Stimulated activated CD8-positive, alpha-beta memory T cell treated with anti-CD3 and anti-CD28 coated beads, Interleukin-4, amount 100 ng/mL, for 1 hour (primary cell): ENCODE data around the gene KDM5C.

Source experiments
- DNase-seq, 2 donors: peaks; one replicate each; pipeline ENCODE4 v3.0.0-alpha.2; 2020; ENCODE audit warnings: low read depth in 2 of 2, low spot score in 1 of 2

Gene KDM5C

DNA sequence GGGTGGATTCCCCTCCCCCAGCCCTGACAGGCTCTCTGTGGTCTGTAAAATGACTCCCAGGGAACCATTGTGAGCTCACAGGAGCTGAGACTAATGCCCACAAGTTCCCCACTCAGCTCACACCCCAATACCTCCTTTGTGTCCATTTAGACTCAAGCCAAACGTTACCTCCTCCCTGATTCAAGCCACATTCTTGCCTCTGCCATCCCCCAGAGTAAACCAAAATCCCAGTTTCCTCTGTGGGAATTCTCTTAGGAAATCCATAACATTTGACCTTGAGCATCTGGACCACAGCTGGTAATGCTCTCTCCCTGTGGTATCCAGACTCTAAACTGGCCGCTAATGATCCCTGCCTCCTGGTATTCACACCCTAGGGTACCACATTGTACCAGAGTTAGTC, 26.3 kb upstream of the KDM5C start:
- DNase-seq = no peak

DNA sequence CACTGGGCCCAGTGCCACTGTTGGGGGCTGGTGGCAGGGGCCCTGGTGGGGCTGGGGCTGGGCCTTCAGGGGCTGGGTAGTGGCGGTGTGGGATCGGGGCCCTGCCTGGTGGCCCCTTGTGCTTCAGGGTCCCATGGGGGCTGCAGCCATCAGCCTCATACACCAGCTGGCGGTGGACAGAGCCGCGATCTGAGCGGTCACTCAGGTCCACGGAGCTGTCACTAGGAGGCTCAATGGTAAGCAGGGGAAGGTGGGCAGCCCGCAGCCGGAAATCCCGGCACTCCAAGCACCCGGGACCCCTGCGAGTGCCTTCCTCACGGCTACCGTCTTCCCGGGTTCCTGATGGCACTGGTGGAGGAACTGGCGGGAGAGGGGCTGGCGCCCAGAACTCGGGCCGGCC, 25.5 kb upstream of the KDM5C start:
- no peak for DNase-seq

DNA sequence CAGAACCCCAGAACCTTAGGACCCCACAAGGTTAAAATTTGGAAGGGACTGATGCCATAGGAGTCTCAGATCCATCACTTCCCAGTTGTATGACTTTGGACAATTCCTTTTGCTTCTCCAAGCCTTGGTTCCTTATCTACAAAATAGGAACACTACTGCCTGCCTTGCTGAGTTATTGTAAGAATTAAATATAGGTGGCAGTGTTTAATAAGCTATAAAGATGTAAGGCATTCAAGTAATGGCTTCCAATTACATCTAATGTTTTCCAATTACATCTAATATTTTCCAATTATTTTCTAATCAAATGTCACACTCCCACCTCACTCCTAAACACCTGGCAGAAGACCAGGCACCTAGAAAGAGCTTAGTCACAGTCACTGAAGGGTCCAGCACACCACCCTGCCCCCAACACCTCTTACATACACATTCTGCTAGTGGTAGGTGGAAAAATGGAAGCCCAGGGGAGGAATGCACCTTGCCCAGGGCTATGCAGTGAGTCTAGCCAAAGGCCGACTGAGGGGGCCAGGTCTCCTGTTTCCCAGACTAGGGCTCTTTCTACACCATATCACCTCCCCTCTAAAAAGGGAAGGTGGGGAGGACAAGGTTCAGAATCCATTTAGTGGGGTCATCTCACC, 24.5 kb upstream of the KDM5C start:
- DNase-seq = no peak

DNA sequence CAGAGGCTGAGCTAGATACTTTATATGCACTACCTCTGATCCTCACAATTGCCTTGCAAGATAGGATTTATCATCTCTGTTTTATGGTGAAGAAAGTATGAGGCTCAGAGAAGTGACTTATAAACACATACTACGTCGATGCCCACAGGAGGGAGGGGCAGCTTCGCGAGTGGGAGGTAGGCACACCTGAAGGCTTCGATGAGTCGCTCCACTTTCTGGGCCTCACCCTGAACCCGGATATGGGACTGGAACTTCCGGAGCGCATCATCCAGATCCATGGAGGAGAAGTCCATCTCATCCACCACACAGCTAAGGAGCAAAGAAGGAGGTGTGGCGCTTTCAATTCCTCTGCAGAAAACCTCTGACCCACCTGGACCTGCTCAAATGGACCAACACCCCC, 22.9 kb upstream of the KDM5C start:
- DNase-seq = no peak

DNA sequence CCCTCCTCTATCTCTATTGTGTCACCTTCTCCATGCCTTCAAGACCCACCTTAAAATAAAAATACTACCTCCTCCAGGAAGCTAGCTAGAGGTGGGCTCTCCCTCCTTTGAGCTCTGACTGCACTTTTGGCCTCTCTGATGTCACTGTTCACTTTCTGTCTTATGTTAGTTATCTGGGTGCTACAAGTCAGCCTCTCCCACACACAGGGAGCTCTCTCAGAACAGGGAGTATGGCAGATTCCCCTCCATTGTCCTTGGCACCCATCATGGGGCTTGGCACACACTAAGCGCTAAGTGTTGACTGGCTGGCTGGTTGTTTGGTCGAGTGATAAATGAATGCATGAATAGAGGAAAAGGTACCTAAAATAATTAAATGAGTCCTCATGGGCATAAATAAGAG, 21.2 kb upstream of the KDM5C start:
- no peak for DNase-seq

DNA sequence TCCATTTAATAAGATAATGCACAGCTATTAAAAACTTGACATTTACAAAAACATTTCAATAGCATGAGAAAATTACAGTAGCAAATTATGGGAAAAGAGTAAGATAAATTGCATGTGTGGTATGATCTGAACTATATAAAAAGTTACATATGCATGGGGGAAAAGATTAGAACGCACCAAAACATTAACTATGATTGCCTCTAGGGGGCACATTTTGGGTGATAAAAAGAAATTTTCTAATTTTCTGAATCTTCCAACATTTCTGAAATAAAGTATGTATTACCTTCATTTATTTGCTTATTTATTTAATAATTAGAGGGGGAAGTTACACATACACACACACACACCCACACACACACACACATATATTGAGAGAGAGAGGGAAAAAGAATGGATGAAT, 19.6 kb upstream of the KDM5C start:
- no peak for DNase-seq

DNA sequence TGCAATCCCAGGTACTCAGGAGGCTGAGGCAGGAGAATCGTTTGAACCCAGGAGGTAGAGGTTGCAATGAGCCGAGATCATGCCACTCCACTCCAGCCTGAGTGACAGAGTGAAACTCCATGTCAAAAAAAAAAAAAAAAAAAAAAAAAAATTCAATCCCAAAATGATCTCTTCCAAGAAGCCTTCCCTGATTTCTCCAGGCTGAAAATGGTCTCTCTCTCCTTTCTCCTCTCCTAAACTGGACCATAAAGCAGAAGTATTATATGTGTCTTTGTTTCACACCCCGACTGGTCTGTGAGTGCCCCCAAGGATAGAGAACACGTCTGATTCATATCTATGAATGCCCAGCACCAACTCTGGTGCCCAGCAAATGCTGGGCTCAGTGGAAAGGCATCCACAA, 17.3 kb upstream of the KDM5C start:
- no peak for DNase-seq

DNA sequence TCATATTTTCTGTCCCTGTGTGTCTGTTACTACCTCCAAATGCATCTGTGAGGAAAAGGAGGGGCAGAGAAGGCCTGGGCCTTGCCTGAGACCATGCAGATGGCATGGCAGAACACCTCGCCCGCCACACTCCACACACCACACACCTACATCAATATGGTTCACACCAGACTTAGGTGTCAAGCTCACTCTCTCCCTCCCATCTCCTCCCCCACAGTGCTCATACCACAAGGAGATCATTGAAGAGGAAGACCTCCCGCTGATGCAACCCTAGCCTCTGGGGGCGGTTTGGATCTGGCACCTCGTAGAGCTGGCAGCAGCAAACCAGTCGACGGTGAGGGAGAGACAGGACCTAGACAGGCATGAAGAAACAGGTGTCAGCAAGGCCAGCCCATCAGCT, 16.6 kb upstream of the KDM5C start:
- no peak for DNase-seq

DNA sequence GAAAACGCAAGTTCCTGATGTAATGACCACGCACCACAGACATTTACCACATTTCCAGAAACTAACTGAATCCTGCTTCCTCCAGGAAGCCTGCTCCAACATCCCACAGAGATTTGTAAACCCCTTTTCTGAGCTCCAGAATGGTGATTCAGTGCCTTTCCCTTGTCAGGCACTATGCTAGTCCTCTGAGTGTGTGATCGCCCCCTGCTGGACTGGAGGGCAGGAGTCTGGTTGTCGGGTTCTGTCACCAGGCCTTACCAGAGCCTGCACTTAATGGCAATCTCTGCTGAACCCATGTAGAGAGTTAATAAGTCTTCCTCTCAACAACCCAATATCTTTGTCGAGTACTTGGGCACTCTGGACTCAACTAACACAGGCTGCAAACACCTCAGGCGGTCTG, 14.5 kb upstream of the KDM5C start:
- no peak for DNase-seq

DNA sequence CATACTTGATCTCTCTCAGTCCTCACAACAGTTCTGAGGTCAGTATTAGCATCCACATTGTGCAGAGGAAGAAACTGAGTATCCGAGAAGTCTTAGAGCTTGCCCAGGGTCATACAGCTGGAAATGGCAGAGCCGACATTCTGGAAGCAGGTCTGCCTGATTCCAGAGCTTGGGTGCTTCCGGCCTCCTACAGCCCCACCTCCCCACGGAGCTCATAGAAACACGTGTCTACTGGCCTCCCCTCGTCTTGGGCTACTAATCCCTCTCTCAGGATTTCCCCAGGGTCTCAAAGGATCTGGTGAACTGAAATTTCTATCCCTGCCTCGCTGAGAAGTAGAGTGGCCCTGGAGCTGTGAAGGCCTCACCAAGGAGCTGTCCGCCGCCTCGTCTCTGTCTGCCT, 12.0 kb upstream of the KDM5C start:
- no peak for DNase-seq

DNA sequence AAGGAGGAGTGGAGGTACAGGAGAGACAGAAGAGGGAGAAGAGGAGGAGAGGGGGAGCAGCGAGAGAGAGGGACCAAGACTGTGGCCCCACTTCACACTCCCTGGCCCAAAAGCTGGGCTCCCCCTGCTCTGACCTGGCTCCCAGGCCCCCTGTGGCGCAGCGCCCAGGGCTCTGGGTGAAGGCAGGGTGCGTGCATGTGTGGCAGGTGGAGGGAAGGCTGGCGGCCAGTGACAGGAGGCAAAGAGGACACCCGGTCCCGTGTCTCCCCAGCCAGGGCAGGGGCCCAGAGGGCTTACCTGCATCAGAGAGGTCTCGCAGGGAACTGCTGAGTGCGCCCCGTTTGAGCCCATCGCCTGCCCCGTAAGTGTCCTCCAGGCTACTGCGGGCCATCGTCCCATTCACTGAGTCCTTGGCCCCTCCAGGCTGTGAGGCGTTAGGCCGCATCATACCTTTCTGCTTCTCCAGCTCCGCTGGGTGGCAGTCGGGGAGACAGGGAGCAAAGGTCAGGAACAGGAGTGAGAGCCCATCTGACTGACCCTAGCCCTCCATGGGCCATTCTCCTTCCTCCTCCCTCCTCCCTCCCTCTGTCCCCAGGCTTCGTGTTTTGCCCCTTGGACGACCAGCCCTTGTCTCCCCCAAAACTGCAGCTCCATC, 11.1 kb upstream of the KDM5C start:
- DNase-seq = no peak

DNA sequence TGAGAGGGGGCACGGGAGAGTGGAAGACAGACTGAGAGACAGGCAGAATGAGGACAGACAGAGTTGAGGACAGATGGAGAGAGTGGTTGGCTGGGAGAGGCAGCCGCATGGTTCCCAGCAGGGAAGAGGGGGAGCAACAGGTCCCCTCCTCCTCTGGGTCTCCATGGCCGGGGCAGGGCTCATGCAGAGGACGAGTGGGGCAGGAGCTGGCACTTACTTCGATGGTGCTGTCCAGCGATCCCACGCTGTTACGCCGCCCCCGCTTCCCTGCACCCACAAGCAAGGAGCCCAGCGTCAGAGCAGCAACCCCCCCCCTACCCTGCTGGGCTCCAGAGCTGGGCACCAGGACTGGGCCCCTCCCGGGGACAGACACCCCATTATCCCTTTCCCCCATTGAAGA, 10.6 kb upstream of the KDM5C start:
- no peak for DNase-seq

DNA sequence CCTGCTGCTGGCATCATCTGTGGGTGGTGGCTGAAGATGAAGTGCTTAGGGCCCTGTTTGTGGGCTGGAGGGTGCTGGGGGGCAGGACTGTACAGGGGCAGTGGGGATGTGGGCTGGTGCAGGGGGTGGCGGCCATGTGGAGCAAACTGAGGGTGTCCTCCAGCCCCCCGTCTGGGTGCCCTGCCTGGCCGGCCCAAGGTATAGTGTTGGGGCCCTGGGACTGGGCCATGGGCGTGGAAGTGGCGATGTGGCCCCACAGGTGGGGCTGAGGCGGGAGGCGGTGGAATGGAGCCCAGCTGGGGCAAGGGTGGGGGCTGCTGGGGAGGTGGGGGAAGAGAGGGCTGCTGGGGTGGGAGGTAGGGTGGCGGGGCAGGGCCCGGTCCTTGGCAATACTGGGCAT, 9.5 kb upstream of the KDM5C start:
- DNase-seq = no peak

DNA sequence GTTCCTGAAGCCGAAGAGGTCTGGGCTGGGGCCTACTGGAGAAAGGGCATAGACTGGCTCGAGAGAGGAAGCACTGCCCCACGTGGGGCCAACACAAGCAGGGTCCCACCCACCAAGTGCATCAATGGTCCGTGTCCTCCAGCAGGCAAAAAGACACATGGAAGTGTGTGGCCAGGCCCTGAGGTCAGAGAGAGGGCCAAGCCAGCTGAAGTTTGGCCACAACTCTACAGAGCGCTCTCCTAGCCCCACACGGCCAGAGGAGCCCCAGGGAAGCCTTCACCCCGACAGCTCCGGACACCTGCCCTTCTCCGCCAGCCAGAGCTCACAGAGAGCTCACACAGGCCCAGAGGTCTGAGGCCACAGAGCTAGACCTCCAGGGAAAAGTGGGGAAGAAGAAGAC, 8.5 kb upstream of the KDM5C start:
- DNase-seq = no peak

DNA sequence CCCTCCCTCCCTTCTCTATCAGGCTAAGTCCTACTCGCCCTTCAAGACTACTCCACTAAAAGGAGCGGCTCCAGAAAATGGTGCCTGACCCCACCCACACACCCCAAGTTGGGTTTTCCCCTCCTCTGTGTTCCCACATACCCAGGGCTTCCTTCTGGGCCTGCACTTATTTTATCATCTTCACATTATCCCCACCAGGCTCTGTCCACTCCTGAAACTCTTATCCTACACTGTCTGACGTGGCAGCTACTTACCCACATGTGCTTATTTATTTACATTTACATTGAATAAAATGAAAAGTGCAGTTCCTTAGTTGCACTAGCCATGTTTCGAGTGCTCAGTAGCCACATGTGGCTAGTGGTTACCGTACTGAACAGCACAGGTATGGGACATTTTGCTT, 5.1 kb upstream of the KDM5C start:
- DNase-seq = no peak

DNA sequence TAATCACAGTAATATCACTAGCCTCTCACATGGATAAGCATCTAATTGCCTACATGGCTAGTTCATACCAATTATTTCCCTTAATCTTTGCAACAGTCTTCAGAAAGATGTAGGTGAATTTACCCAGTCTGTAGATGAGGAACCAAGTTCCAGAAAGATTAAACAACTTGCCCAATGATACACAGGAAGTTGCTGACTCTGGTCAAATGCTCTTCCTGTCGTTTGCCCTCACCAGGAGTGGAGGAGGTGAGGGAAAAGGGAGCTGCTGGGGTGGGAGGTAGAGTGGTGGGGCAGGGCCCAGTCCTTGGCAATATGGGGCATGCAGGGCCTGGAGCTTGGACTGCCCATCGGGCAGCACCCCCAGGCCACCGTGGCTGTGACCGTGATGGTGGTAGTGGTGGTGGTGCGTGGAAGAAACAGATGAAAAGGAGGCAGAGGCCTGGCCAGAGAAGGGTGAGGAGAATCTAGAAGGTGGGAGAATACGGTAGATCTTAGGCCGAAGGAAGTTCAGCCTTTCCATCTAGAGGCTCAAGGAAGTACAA, 2.3 kb upstream of the KDM5C start:
- DNase-seq = no peak

DNA sequence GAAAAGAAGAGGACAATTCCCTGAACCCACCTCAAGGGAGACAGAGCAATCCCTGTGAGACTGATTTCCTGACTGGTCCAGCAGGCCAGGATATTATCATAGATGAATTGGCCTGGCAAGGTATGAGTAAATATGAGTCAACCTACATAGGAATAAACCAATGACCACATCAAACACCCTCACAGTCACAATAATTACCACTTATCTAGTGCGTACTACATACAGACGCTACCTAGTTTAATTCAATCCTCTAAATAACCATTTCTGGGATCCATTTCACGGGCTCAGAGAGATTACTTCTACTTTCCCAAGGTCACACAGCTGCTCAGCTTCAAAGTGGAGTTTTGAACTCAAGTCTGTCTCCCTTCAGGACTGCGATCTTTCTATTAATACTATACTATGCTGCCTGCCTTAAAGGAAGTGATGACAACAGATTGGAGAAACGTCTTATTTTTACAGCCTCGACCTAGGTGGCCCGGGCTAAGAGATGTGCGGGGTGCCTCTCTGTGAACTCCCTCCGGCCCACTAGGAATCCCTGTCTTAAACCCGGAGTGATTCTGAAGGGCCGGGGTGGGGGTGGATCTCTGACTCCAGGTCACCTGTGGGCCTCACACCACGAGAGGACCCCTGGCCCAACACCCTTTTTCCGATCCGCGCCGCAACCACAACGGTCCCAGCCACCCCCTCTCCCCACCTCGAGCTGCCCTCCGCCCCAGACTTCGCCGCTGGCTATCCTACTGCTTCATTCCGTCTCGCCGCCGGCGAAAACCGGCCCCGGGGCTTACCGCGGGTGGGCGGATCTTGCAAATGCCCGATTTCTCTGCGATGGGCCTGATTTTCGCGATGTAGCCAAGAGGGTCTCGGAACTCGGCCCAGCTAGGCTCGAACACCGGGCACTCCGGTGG, 800 bp downstream of the KDM5C start:
- no peak for DNase-seq

DNA sequence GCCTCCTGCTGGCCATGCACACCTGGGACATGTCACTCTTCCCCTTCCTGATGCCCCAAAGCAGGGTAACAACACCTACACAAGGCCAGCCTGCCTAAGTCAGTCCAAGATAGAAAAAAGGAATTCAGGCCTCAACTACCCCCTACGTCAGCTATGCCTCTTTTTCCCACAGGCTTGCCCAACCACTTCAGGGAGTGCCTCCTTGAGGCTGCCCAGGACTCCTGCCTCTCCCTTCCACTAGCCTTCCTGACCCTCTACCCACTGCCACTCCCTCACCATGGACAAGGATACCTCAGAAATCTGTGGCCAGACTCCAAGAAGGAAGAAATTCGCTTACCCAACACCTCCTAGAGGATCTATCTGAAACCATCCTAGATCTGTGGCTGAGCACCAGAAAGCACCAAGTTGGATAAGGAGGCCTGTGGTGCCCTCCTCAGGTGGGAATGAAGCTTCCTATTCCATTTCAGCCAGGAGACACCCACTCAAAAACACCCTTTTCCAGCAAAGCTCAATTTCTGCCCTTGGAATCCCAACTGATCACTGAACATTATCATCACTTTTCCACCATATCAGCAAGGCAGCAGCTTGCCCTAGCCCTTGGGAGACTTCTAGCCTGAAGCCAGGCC, 1.8 kb downstream of the KDM5C start:
- no peak for DNase-seq

DNA sequence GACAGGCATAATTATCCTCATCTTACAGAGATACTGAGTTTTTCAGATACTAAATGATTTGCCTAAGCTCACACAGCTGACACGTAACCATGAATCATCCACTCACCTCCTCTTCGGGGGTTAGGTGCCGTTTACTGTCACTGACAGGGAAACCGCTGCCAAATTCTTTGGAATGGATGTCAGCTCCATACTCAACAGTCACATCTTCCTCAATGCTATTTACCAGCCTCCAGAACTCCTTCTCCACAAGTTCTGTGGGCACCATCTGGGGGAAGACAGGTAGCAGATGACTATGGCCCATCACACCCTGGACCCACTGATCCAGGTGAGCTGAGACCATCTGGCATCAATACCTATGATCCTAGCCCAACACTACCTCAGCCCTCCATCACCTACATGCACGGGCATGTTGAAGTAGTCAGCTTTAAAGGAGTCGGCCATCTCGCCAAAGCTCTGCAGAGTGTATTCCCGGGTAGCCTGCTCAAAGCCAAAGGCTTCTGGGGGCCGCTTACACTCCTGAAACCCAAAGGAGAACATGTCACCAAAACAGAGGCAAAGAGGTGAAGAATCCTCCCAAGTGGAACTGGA, 13.5 kb downstream of the KDM5C start:
- DNase-seq = no peak

DNA sequence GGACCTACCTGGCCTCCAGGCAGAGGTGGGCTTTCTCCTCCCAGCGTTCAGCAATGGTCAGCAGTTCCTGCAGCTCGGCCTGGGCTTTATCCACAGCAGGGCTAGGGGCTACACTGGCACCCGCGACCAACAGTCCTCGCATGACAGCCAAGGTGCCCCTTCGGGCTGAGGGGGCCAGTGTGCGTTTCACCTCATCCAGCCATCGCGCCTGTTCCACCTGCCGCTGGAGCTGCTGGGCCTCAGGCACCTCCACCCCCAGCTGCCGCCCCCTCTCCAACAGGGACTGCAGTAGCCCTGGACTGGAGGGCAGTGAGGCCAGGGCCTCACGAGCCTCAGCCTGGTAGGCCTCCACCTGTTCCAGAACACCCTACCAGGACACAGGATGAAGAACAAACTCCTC, 28.3 kb downstream of the KDM5C start:
- no peak for DNase-seq

DNA sequence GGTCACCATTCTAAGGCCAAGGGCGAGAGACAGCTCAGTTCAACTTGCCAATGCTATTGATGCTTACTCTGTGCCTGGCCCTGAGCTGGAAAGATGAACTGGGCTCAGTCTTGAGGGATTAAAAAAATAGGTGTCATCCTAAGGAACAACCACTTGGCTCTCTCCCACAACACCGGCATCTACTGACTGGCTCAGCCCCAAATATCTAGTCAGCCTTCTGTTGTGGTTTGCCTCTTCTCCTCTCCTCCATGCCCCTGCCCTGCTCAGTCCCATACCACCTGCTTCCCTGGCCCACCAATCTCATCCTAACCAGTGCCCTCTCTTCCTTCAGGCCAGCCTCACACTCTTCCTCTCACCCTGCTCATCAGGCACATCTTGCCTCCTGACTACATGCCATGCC, 29.6 kb downstream of the KDM5C start:
- DNase-seq = no peak
